Brain microvascular endothelial cell (primary cell): ENCODE measurements around the gene DTWD2.
"Not testable (repeated sequence)": the region's sequence is repeated elsewhere in the genome, so short reads cannot be mapped to it uniquely, and the experiment has no call there.

Experiments used
- DNase-seq: peaks from one replicate; pipeline ENCODE4 v3.0.0-alpha.2; 2020
- H3K27ac ChIP-seq: fragments of 250-450 bp; sonication (Bioruptor Pico); 2 replicates; pipeline ENCODE4 v1.5.1; 2020; ENCODE audit warnings: mild to moderate bottlenecking, moderate library complexity
- H3K27me3 ChIP-seq: fragments of 250-450 bp; sonication (Bioruptor Pico); replicated peaks from 2 replicates; pipeline ENCODE4 v1.5.1; 2020; ENCODE audit warnings: mild to moderate bottlenecking
- H3K36me3 ChIP-seq: fragments of 250-450 bp; sonication (Bioruptor Pico); replicated peaks from 2 replicates; pipeline ENCODE4 v1.5.1; 2020; ENCODE audit warnings: mild to moderate bottlenecking
- H3K4me3 ChIP-seq: 2 replicates; pipeline ENCODE4 v1.5.1; 2011; ENCODE audit warnings: low read depth, mild to moderate bottlenecking, control low read depth, low read length, moderate library complexity
- CTCF ChIP-seq: IDR thresholded peaks from 2 replicates; pipeline ENCODE4 v1.5.1; 2011; ENCODE audit warnings: low read depth, mild to moderate bottlenecking, moderate library complexity, low read length, control low read depth, inconsistent platforms; ENCODE audit errors: missing control alignments
- in situ Hi-C: cut with HindIII; loops from 2 replicates; pipeline ENCODE4 v1.10.0; 2017; ENCODE audit warnings: low sequenced_read_pairs, low pct_ligation_motif_present

DTWD2 gene

GRCh38 chr5:118963169-118963568 is 25.2 kb downstream of the DTWD2 start:
- no peak for DNase-seq
- in situ Hi-C loops, result no loop called here
- Histone ChIP-seq H3K27ac (no peak overlapping the region), H3K36me3 (no peaks in the 10 kb centered on the region), H3K27me3 (no peaks in the 10 kb centered on the region), H3K4me3 (no peak overlapping the region)
- no peak for TF ChIP-seq CTCF

GRCh38 chr5:118960557-118960956 is 27.8 kb downstream of the DTWD2 start:
- DNase-seq, result no peak
- H3K27ac ChIP-seq, result no peak overlapping the region
- no peak for TF ChIP-seq CTCF
- no peak overlapping the region for H3K4me3 ChIP-seq
- in situ Hi-C loops, result no loop called here
- H3K27me3 ChIP-seq, result no peaks in the 10 kb centered on the region
- H3K36me3 ChIP-seq, result no peaks in the 10 kb centered on the region

- DNase-seq, result no peak
- Histone ChIP-seq H3K4me3 (no peak overlapping the region), H3K27ac (no peak overlapping the region), H3K36me3 (no peaks in the 10 kb centered on the region), H3K27me3 (no peaks in the 10 kb centered on the region)
- TF ChIP-seq CTCF, result no peak
- in situ Hi-C loops, result no loop called here
These were observed 31.6 kb downstream of the DTWD2 start for GRCh38 chr5:118956727-118957126.

DNA sequence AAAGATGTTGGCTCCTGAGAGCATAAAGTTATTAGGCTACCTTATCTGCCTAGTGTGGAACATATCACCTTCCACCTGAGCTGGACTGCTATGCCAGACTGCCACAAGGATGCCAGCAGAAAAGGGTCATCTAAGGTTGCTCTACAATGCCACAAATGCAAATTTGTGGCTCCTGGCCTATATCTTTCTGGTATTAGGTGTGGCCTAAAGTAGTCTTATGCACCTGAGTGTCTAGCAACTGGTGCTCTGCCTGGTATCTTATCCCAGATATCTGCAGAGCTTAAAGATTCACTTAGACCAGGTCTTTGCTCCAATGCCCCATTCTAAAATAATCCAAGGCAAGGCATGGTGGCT is 34.7 kb downstream of the DTWD2 start:
- Histone ChIP-seq H3K27ac (no peak overlapping the region), H3K27me3 (no peaks in the 10 kb centered on the region), H3K36me3 (no peaks in the 10 kb centered on the region), H3K4me3 (no peak overlapping the region)
- TF ChIP-seq CTCF, result no peak
- DNase-seq, result no peak
- in situ Hi-C loops, result no loop called here

- no peak for TF ChIP-seq CTCF
- in situ Hi-C loops, result no loop called here
- H3K36me3 ChIP-seq, result no peaks in the 10 kb centered on the region
These were observed 35.2 kb downstream of the DTWD2 start for GRCh38 chr5:118952992-118953651.

GRCh38 chr5:118952306-118952705 is 36.0 kb downstream of the DTWD2 start:
- DNase-seq, in situ Hi-C loops, H3K27me3 ChIP-seq, H3K4me3 ChIP-seq, H3K36me3 ChIP-seq, H3K27ac ChIP-seq: not testable (repeated sequence)

More at GRCh38 chr5:118952992-118953651, 35.2 kb downstream of the DTWD2 start:
- Histone ChIP-seq H3K27ac (no peak overlapping the region), H3K4me3 (no peak overlapping the region), H3K27me3 (no peaks in the 10 kb centered on the region)
- DNase-seq, result no peak

DNA sequence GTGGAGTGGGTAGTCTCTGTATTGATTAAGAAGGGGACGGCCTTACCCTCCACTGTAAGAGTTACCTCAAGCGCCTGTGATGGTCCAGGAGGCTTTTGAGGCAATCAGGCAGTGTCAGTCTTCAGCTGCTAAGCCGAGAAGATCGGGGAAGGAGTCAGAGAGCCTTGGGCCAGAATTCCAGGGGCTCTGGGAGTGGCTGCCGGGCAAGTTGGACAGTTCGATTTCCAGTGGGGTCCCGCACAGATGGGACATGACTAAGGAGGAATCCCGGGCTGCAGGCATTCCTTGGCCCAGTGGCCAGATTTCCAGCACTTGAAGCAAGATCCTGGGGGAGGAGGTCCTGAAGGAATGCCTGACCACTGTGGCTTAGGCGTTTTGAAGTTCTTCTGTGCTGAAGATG is 38.0 kb downstream of the DTWD2 start:
- H3K27ac ChIP-seq, DNase-seq, H3K27me3 ChIP-seq, H3K4me3 ChIP-seq, H3K36me3 ChIP-seq, in situ Hi-C loops: not testable (repeated sequence)
